Liver (tissue), 9 donors: ENCODE data around the gene SMARCC1. TPM values are rescaled to one million over a fixed set of nuclear protein-coding genes. Genes with fewer than 3 reads are reported as not detected.

Experiments used
- DNase-seq: peaks from one replicate; pipeline ENCODE4 v3.0.0-alpha.2; 2017; ENCODE audit warnings: low spot score
- H3K27ac ChIP-seq, 2 donors: one replicate each; pipeline ENCODE4 v1.7.0; 2013; ENCODE audit warnings: inconsistent platforms in 2 of 2, low read length in 2 of 2, control low read depth in 1 of 2, low read depth in 1 of 2, mild to moderate bottlenecking in 1 of 2
- H3K27me3 ChIP-seq, 4 donors: one replicate each; pipeline versions ENCODE4 v1.6.1 to v1.7.0; 2013; ENCODE audit warnings: low read length in 3 of 4, inconsistent platforms in 1 of 4, mild to moderate bottlenecking in 1 of 4, moderate library complexity in 1 of 4; ENCODE audit not compliant: control insufficient read depth in 4 of 4, insufficient read depth in 4 of 4
- H3K36me3 ChIP-seq, 4 donors: one replicate each; pipeline versions ENCODE4 v1.6.1 to v1.7.0; 2013; ENCODE audit warnings: low read length in 3 of 4, mild to moderate bottlenecking in 3 of 4, low read depth in 1 of 4, moderate library complexity in 1 of 4; ENCODE audit not compliant: control insufficient read depth in 4 of 4, insufficient read depth in 3 of 4
- H3K4me1 ChIP-seq, 4 donors: one replicate each; pipeline versions ENCODE4 v1.6.1 to v1.7.0; 2013; ENCODE audit warnings: low read length in 3 of 4, mild to moderate bottlenecking in 3 of 4, moderate library complexity in 1 of 4; ENCODE audit not compliant: control insufficient read depth in 4 of 4, insufficient read depth in 4 of 4
- H3K4me3 ChIP-seq, 3 donors: one replicate each; pipeline versions ENCODE4 v1.6.1 to v1.7.0; 2013; ENCODE audit warnings: low read length in 3 of 3, control low read depth in 1 of 3, low read depth in 1 of 3, mild to moderate bottlenecking in 1 of 3
- H3K9ac ChIP-seq, 2 donors: one replicate each; pipeline ENCODE4 v1.7.0; 2013; ENCODE audit warnings: low read length in 2 of 2, mild to moderate bottlenecking in 2 of 2, moderate library complexity in 2 of 2, control low read depth in 1 of 2, low read depth in 1 of 2
- H3K9me3 ChIP-seq, 4 donors: one replicate each; pipeline versions ENCODE4 v1.6.1 to v1.7.0; 2013; ENCODE audit warnings: low read length in 3 of 4; ENCODE audit not compliant: control insufficient read depth in 4 of 4
- ATF3 ChIP-seq: IDR thresholded peaks from 2 replicates; pipeline ENCODE4 v1.6.1; 2016; ENCODE audit warnings: antibody characterized with exemption
- EGR1 ChIP-seq, 2 donors: IDR thresholded peaks; 2 replicates each; pipeline ENCODE4 v1.6.1; 2016 to 2018; ENCODE audit warnings: antibody characterized with exemption in 2 of 2, low read depth in 2 of 2
- FOXA1 ChIP-seq: IDR thresholded peaks from 2 replicates; pipeline ENCODE4 v1.6.1; 2016; ENCODE audit warnings: antibody characterized with exemption
- HNF4A ChIP-seq, 2 donors: conservative IDR thresholded peaks; 2 replicates each; pipeline ENCODE4 v1.6.1; 2016; ENCODE audit warnings: antibody characterized with exemption in 2 of 2, mild to moderate bottlenecking in 2 of 2
- HNF4G ChIP-seq: IDR thresholded peaks from 2 replicates; pipeline ENCODE4 v1.6.1; 2016; ENCODE audit warnings: antibody characterized with exemption
- JUND ChIP-seq, 2 donors: IDR thresholded peaks; 2 replicates each; pipeline ENCODE4 v1.6.1; 2016; ENCODE audit warnings: antibody characterized with exemption in 2 of 2
- MAX ChIP-seq: IDR thresholded peaks from 2 replicates; pipeline ENCODE4 v1.6.1; 2016; ENCODE audit warnings: antibody characterized with exemption
- NR2F2 ChIP-seq: IDR thresholded peaks from 2 replicates; pipeline ENCODE4 v1.6.1; 2016; ENCODE audit warnings: antibody characterized with exemption
- RAD21 ChIP-seq, 2 donors: IDR thresholded peaks; 2 replicates each; pipeline ENCODE4 v1.6.1; 2016; ENCODE audit warnings: antibody characterized with exemption in 2 of 2, mild to moderate bottlenecking in 2 of 2
- REST ChIP-seq: IDR thresholded peaks from 2 replicates; pipeline ENCODE4 v1.6.1; 2016; ENCODE audit warnings: antibody characterized with exemption, mild to moderate bottlenecking
- RXRA ChIP-seq, 2 donors: IDR thresholded peaks; 2 replicates each; pipeline ENCODE4 v1.6.1; 2017 to 2018; ENCODE audit warnings: antibody characterized with exemption in 2 of 2, mild to moderate bottlenecking in 1 of 2
- SP1 ChIP-seq: IDR thresholded peaks from 2 replicates; pipeline ENCODE4 v1.6.1; 2018; ENCODE audit warnings: antibody characterized with exemption, mild to moderate bottlenecking
- TAF1 ChIP-seq: conservative IDR thresholded peaks from 2 replicates; pipeline ENCODE4 v1.6.1; 2016; ENCODE audit warnings: antibody characterized with exemption, mild to moderate bottlenecking
- ZBTB33 ChIP-seq: IDR thresholded peaks from 2 replicates; pipeline ENCODE4 v1.6.1; 2016; ENCODE audit warnings: antibody characterized with exemption
- WGBS: extraction: QIAGEN DNeasy Blood & Tissue Kit; methylation state at CpG from one replicate; pipeline ENCODE4 v1.1.7; 2013; 5-methylcytosine and 5-hydroxymethylcytosine counted together
- polyA plus RNA-seq, 2 donors: library from polyadenylated mRNA; stranded (reverse) in 1 of 2; unstranded in 1 of 2; fragments of 200-250 nt in 1 of 2; fragments of >200 nt in 1 of 2; fragmentation: Nextera tagmentation in 1 of 2; extraction: Ambion mirVana in 1 of 2; gene quantifications; one replicate each; pipeline versions ENCODE4 v1.2.1 to v1.2.3, GENCODE V29; 2013 to 2015
- total RNA-seq, 2 donors: library from RNA; depleted of rRNA; stranded (reverse); fragments of >200 nt; gene quantifications; one replicate each; pipeline ENCODE4 v1.2.3, GENCODE V29; 2014
- donor health status: healthy.
- donor health status: healthy.
- donor health status: healthy.
- donor health status: healthy.
- donor health status: healthy.

The SMARCC1 gene
- total and polyA plus RNA-seq, 4 donors = 6.6 to 19.8 (median 12.6) TPM

GRCh38 chr3:47701388-47701787, 80.3 kb downstream of the SMARCC1 start (continued):
- no peak for TF ChIP-seq ATF3

- Histone ChIP-seq H3K27ac (no peak overlapping the region), H3K9me3 (no peaks in the 10 kb centered on the region), H3K4me3 (no peak overlapping the region), H3K9ac (no peak overlapping the region), H3K27me3 (no peaks in the 10 kb centered on the region), H3K36me3 (peaks cover 3 to 65% (median 41%) of the 10 kb centered on the region in 4 donors), H3K4me1 (no peaks in the 10 kb centered on the region)
- TF ChIP-seq TAF1 (no peak), EGR1 (IDR thresholded peaks at IDR 0.05; ENCODE audit: low read depth in 2 of 2) (no peak), RXRA (IDR thresholded peaks at IDR 0.05) (no peak), ATF3 (no peak), SP1 (no peak), FOXA1 (no peak), ZBTB33 (no peak)
- no peak for DNase-seq
These were observed 89.5 kb downstream of the SMARCC1 start for GRCh38 chr3:47692158-47692557.

GRCh38 chr3:47688488-47688887, 93.2 kb downstream of the SMARCC1 start:
- Histone ChIP-seq H3K9me3 (no peaks in the 10 kb centered on the region), H3K36me3 (peaks cover 8 to 64% (median 46%) of the 10 kb centered on the region in 4 donors), H3K9ac (no peak overlapping the region), H3K4me1 (no peaks in the 10 kb centered on the region), H3K4me3 (no peak overlapping the region), H3K27me3 (no peaks in the 10 kb centered on the region), H3K27ac (no peak overlapping the region)
- WGBS = 86% methylated on average over 6 of the region's 6 CpGs
- TF ChIP-seq HNF4A (conservative IDR thresholded peaks at IDR 0.05) = no peak
- no peak for TF ChIP-seq FOXA1
- no peak for TF ChIP-seq REST
- no peak for TF ChIP-seq RAD21 (IDR thresholded peaks at IDR 0.05)
- TF ChIP-seq EGR1 (IDR thresholded peaks at IDR 0.05; ENCODE audit: low read depth in 2 of 2) = no peak
- TF ChIP-seq HNF4G = no peak
- no peak for TF ChIP-seq MAX
- TF ChIP-seq ATF3 = no peak
- TF ChIP-seq NR2F2 = no peak
- TF ChIP-seq JUND (IDR thresholded peaks at IDR 0.05) = no peak
- TF ChIP-seq SP1 = no peak
- TF ChIP-seq TAF1 = no peak
- DNase-seq = no peak
